Hepatocyte (in vitro differentiated cells): Measurements from ENCODE around the gene FIZ1. TPM values are rescaled to one million over a fixed set of nuclear protein-coding genes. Genes with fewer than 3 reads are reported as not detected.
A peak's percentile ranks its signal among the peaks of the same experiment; 100 is the strongest.

ENCODE experiments used
- DNase-seq: peaks from one replicate; pipeline ENCODE4 v3.0.0-alpha.2; 2016; ENCODE audit warnings: low spot score
- H2AFZ ChIP-seq: fragments of 200-600 bp; sonication (generic); 2 replicates; pipeline ENCODE4 v1.6.0; 2016; ENCODE audit warnings: antibody characterized with exemption, mild to moderate bottlenecking
- H3K27ac ChIP-seq: fragments of 200-600 bp; sonication (generic); 2 replicates; pipeline ENCODE4 v1.5.1; 2016; ENCODE audit warnings: mild to moderate bottlenecking
- H3K27me3 ChIP-seq: fragments of 200-600 bp; sonication (generic); 2 replicates; pipeline ENCODE4 v1.6.1; 2016
- H3K36me3 ChIP-seq: fragments of 200-600 bp; sonication (generic); replicated peaks from 2 replicates; pipeline ENCODE4 v1.5.1; 2016; ENCODE audit warnings: low read depth; ENCODE audit not compliant: insufficient read depth
- H3K4me1 ChIP-seq: fragments of 200-600 bp; sonication (generic); 2 replicates; pipeline ENCODE4 v1.5.1; 2016; ENCODE audit warnings: mild to moderate bottlenecking, moderate library complexity; ENCODE audit not compliant: insufficient read depth
- H3K4me2 ChIP-seq: fragments of 200-600 bp; sonication (generic); 2 replicates; pipeline ENCODE4 v1.6.0; 2016
- H3K4me3 ChIP-seq: fragments of 200-600 bp; sonication (generic); 2 replicates; pipeline ENCODE4 v1.5.1; 2016; ENCODE audit warnings: mild to moderate bottlenecking
- H3K79me2 ChIP-seq: fragments of 200-600 bp; sonication (generic); 2 replicates; pipeline ENCODE4 v1.6.0; 2017; ENCODE audit warnings: mild to moderate bottlenecking
- H3K9me2 ChIP-seq: fragments of 200-600 bp; sonication (generic); replicated peaks from 2 replicates; pipeline ENCODE4 v1.6.0; 2017; ENCODE audit warnings: mild to moderate bottlenecking; ENCODE audit not compliant: insufficient read depth
- H3K9me3 ChIP-seq: fragments of 200-600 bp; sonication (generic); 2 replicates; pipeline ENCODE4 v1.5.1; 2016; ENCODE audit warnings: low read depth, mild to moderate bottlenecking
- H4K20me1 ChIP-seq: fragments of 200-600 bp; sonication (generic); 2 replicates; pipeline ENCODE4 v1.6.0; 2016; ENCODE audit warnings: mild to moderate bottlenecking; ENCODE audit not compliant: insufficient read depth, poor library complexity, severe bottlenecking
- CTCF ChIP-seq: fragments of 200-600 bp; sonication (generic); IDR thresholded peaks from 2 replicates; pipeline ENCODE4 v1.5.1; 2016; ENCODE audit warnings: antibody characterized with exemption, mild to moderate bottlenecking; ENCODE audit not compliant: poor library complexity
- EZH2 ChIP-seq: fragments of 200-600 bp; sonication (generic); IDR thresholded peaks from 2 replicates; pipeline ENCODE4 v1.6.1; 2016; ENCODE audit warnings: antibody characterized with exemption, mild to moderate bottlenecking, borderline replicate concordance
- EZH2phosphoT487 ChIP-seq: fragments of 200-600 bp; sonication (generic); IDR thresholded peaks from one replicate; pipeline ENCODE4 v1.6.1; 2018; ENCODE audit warnings: antibody characterized with exemption, mild to moderate bottlenecking, low read depth, moderate library complexity; ENCODE audit not compliant: unreplicated experiment, severe bottlenecking
- WGBS: methylation state at CpG from one replicate; pipeline ENCODE4 v1.1.6; 2016; ENCODE audit warnings: low lambda C conversion rate; ENCODE audit errors: missing lambda C conversion rate; 5-methylcytosine and 5-hydroxymethylcytosine counted together
- polyA plus RNA-seq: library from polyadenylated mRNA; unstranded; fragments of >200 nt; fragmentation: Nextera tagmentation; extraction: Ambion mirVana; gene quantifications from 2 replicates; pipeline ENCODE4 v1.2.1, GENCODE V29; 2016
- total RNA-seq: library from RNA; depleted of rRNA; stranded (reverse); fragments of >200 nt; gene quantifications from 2 replicates; pipeline ENCODE4 v1.2.3, GENCODE V29; 2014

The FIZ1 gene
- total and polyA plus RNA-seq, 2 experiments from 2014 or later, result 3.8 to 16.4 TPM

DNA sequence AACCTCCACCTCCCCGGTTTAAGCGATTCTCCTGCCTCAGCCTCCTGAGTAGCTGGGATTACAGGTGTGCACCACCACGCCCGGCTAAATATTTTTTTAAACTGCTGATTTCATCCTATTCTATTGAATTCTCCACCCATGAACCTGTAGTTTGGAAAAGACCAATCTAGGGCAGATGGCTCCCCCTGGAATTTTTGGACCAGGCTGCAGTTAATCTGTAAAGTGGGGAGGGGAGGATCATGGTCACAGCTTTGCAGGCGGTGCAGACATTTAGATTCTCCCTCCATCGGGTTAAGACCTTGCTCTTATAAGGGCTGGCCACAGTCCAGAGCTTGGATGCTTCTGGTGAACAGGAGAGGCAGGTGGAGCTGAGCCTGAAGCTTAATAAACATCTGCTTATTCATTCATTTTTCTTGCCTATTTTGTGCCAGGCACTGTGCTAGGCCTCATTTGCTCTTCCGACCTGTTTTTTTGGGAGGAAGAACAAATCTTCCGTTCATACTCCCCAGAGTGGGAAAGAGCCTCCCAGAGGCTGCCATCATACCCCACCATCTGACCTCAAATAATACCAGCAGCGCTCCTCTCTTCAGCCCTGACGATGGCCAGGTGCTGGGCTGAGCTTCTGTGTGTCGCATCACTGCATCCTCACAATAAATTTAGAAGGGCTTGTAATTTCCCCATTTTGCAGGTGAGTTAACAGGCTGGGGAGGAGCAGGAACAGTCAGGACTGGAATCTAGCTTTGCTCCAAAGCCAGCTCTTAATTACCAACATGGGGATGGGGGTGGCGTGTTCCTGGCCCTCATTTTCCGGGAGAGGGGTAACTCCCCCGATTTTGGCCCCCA lies 47.8 kb upstream of the FIZ1 start:
- H3K79me2 ChIP-seq, result peaks cover 56% of the 10 kb centered on the region
- peak overlapping the region; percentile 96 for H3K27ac ChIP-seq
- H2AFZ ChIP-seq, result peak overlapping the region; percentile 95
- no peak for DNase-seq
- H3K4me2 ChIP-seq, result peak overlapping the region; percentile 92
- no peaks in the 10 kb centered on the region for H3K9me3 ChIP-seq
- no peaks in the 10 kb centered on the region for H3K36me3 ChIP-seq
- no peak for TF ChIP-seq EZH2phosphoT487
- TF ChIP-seq CTCF, result no peak
- TF ChIP-seq EZH2, result no peak
- peaks cover 21% of the 10 kb centered on the region for H3K4me1 ChIP-seq
- 44% methylated on average over 14 of the region's 14 CpGs for WGBS
- no peaks in the 10 kb centered on the region for H4K20me1 ChIP-seq
- H3K4me3 ChIP-seq, result peak overlapping the region; percentile 99
- H3K27me3 ChIP-seq, result no peaks in the 10 kb centered on the region
- H3K9me2 ChIP-seq, result no peaks in the 10 kb centered on the region

GRCh38 chr19:55645512-55645881 lies 46.2 kb upstream of the FIZ1 start:
- TF ChIP-seq EZH2phosphoT487 (no peak), CTCF (no peak), EZH2 (no peak)
- 87% methylated on average over 5 of the region's 5 CpGs for WGBS
- Histone ChIP-seq H3K4me2 (no peak overlapping the region), H3K27me3 (no peaks in the 10 kb centered on the region), H3K36me3 (no peaks in the 10 kb centered on the region), H3K4me1 (peaks cover 22% of the 10 kb centered on the region), H3K9me2 (no peaks in the 10 kb centered on the region), H4K20me1 (no peaks in the 10 kb centered on the region), H3K9me3 (no peaks in the 10 kb centered on the region), H3K79me2 (peaks cover 57% of the 10 kb centered on the region), H2AFZ (no peak overlapping the region), H3K4me3 (no peak overlapping the region), H3K27ac (no peak overlapping the region)
- no peak for DNase-seq

- Histone ChIP-seq H3K27ac (no peak overlapping the region), H3K79me2 (peaks cover 62% of the 10 kb centered on the region), H3K9me3 (no peaks in the 10 kb centered on the region), H3K4me3 (no peak overlapping the region), H3K4me1 (peaks cover 27% of the 10 kb centered on the region), H2AFZ (no peak overlapping the region), H3K4me2 (peak overlapping the region; percentile 92), H4K20me1 (no peaks in the 10 kb centered on the region), H3K36me3 (no peaks in the 10 kb centered on the region), H3K27me3 (no peaks in the 10 kb centered on the region), H3K9me2 (no peaks in the 10 kb centered on the region)
- DNase-seq, result no peak
- WGBS, result 96% methylated on average over 28 of the region's 28 CpGs
- TF ChIP-seq CTCF (no peak), EZH2phosphoT487 (no peak), EZH2 (no peak)
Measured at GRCh38 chr19:55644842-55645511, 45.7 kb upstream of the FIZ1 start.
